Skeletal muscle tissue (tissue), 4 donors: ENCODE data around the gene MAD1L1. TPM values are rescaled to one million over a fixed set of nuclear protein-coding genes. Genes with fewer than 3 reads are reported as not detected.

Source experiments
- H3K27ac ChIP-seq: one replicate; pipeline ENCODE4 v1.7.0; 2013; ENCODE audit warnings: mild to moderate bottlenecking, low read depth, low read length, inconsistent platforms
- H3K27me3 ChIP-seq, 3 donors: one replicate each; pipeline ENCODE4 v1.7.0; 2013; ENCODE audit warnings: low read length in 3 of 3; ENCODE audit not compliant: control insufficient read depth in 3 of 3, insufficient read depth in 3 of 3
- H3K36me3 ChIP-seq, 3 donors: one replicate each; pipeline ENCODE4 v1.7.0; 2013; ENCODE audit warnings: low read length in 3 of 3; ENCODE audit not compliant: control insufficient read depth in 3 of 3, insufficient read depth in 3 of 3
- H3K4me1 ChIP-seq, 3 donors: one replicate each; pipeline ENCODE4 v1.7.0; 2013; ENCODE audit warnings: low read length in 3 of 3, mild to moderate bottlenecking in 3 of 3; ENCODE audit not compliant: control insufficient read depth in 3 of 3, insufficient read depth in 3 of 3
- H3K4me3 ChIP-seq, 3 donors: one replicate each; pipeline ENCODE4 v1.7.0; 2013; ENCODE audit warnings: low read length in 3 of 3
- H3K9ac ChIP-seq, 3 donors: one replicate each; pipeline ENCODE4 v1.7.0; 2013; ENCODE audit warnings: low read length in 3 of 3, mild to moderate bottlenecking in 3 of 3, moderate library complexity in 2 of 3, low read depth in 1 of 3
- H3K9me3 ChIP-seq, 3 donors: one replicate each; pipeline ENCODE4 v1.7.0; 2013; ENCODE audit warnings: low read length in 3 of 3; ENCODE audit not compliant: control insufficient read depth in 3 of 3
- total RNA-seq: library from RNA; depleted of rRNA; stranded (reverse); fragments of >200 nt; gene quantifications from one replicate; pipeline ENCODE4 v1.2.3, GENCODE V29; 2014
- donor health status: Osteomylitis.

Gene MAD1L1
- total RNA-seq, 1 donor from 2014 or later = 42.3 TPM

- H3K27ac ChIP-seq = no peak overlapping the region
- H3K27me3 ChIP-seq = no peaks in the 10 kb centered on the region
- peaks cover 6 to 21% (median 17%) of the 10 kb centered on the region in 3 donors for H3K4me1 ChIP-seq
- H3K4me3 ChIP-seq = no peak overlapping the region
- H3K9ac ChIP-seq = no peak overlapping the region
- H3K9me3 ChIP-seq = no peaks in the 10 kb centered on the region
- H3K36me3 ChIP-seq = peaks cover 0 to 1% (median 0%) of the 10 kb centered on the region in 3 donors
These were observed 285.8 kb downstream of the MAD1L1 start for GRCh38 chr7:1946773-1947450.

DNA sequence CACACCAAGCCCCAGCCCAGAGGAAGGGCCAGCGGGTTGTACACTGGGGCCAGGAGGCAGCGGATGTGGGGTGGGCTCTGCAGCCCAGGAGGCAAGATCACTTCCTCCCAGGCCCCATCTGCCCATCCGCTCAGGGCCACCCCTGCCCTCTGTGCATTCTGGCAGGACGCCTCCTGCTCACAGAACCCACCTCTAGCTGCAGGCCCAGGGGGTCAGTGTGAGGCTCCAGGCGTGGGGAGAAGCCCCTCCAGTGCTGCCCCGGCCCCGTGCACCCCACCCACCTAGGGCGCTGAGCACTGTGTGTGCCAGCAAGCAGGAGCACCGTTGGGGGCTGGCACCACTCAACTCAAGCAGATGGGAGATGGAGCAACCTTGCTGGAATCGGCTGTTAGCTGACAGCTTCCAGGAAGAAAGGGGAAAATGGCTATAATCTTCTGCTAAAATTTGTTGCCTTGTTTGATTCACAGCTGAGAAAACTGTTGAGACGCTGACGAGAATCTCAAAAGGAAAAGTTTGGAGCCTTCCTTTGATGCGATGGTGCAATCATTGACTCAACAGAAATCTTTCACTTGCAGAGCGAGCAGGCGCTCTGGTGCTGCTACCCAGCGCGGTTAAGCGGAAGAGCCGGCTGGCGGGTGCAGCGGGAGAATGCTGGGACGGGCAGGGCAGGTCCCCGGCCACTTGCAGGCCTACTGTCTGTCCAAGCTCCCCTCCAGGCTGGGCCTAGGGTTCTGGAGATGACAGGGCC, 286.5 kb downstream of the MAD1L1 start:
- H3K36me3 ChIP-seq = peaks cover 0 to 1% (median 0%) of the 10 kb centered on the region in 3 donors
- no peaks in the 10 kb centered on the region for H3K9me3 ChIP-seq
- peaks cover 4 to 14% (median 10%) of the 10 kb centered on the region in 3 donors for H3K4me1 ChIP-seq
- no peak overlapping the region for H3K9ac ChIP-seq
- H3K4me3 ChIP-seq = no peak overlapping the region
- no peaks in the 10 kb centered on the region for H3K27me3 ChIP-seq
- no peak overlapping the region for H3K27ac ChIP-seq

- H3K9ac ChIP-seq = no peak overlapping the region
- no peak overlapping the region for H3K27ac ChIP-seq
- H3K27me3 ChIP-seq = no peaks in the 10 kb centered on the region
- H3K9me3 ChIP-seq = no peaks in the 10 kb centered on the region
- H3K36me3 ChIP-seq = peaks cover 0 to 1% (median 0%) of the 10 kb centered on the region in 3 donors
- H3K4me3 ChIP-seq = no peak overlapping the region
- peaks cover 0 to 8% (median 4%) of the 10 kb centered on the region in 3 donors for H3K4me1 ChIP-seq
These were observed 287.2 kb downstream of the MAD1L1 start for GRCh38 chr7:1945558-1945957.

- Histone ChIP-seq H3K4me1 (peaks cover 2 to 9% (median 2%) of the 10 kb centered on the region in 3 donors), H3K27me3 (no peaks in the 10 kb centered on the region), H3K27ac (no peak overlapping the region), H3K36me3 (peaks cover 0 to 1% (median 0%) of the 10 kb centered on the region in 3 donors), H3K9ac (no peak overlapping the region), H3K4me3 (no peak overlapping the region), H3K9me3 (no peaks in the 10 kb centered on the region)
These were observed 288.0 kb downstream of the MAD1L1 start for GRCh38 chr7:1944619-1945210.

- Histone ChIP-seq H3K9ac (no peak overlapping the region), H3K36me3 (peaks cover 0 to 1% (median 0%) of the 10 kb centered on the region in 3 donors), H3K9me3 (no peaks in the 10 kb centered on the region), H3K4me3 (no peak overlapping the region), H3K27me3 (no peaks in the 10 kb centered on the region), H3K27ac (no peak overlapping the region), H3K4me1 (peaks cover 5 to 13% (median 5%) of the 10 kb centered on the region in 3 donors)
These were observed 288.7 kb downstream of the MAD1L1 start for GRCh38 chr7:1943933-1944618.

DNA sequence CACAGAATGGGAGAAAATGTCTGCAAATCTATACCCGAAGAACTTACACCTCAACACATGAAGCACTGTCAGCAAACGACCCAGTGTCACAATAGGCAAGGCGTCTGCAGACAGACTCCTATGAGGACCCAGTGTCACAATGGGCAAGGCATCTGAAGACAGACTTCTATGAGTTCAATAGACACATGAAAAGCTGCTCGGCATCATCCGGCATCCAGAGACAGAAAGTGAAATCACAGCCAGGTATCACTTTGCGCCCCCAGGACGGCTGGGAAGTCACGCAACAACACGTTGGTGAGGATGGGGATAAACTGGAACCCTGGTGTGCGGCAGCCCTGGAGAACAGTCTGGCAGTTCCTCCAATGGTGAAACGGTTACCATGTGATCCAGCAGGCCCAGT, 289.4 kb downstream of the MAD1L1 start:
- no peaks in the 10 kb centered on the region for H3K9me3 ChIP-seq
- H3K4me3 ChIP-seq = no peak overlapping the region
- no peak overlapping the region for H3K27ac ChIP-seq
- H3K36me3 ChIP-seq = peaks cover 0 to 1% (median 0%) of the 10 kb centered on the region in 3 donors
- no peaks in the 10 kb centered on the region for H3K27me3 ChIP-seq
- H3K4me1 ChIP-seq = peaks cover 5 to 13% (median 5%) of the 10 kb centered on the region in 3 donors
- H3K9ac ChIP-seq = no peak overlapping the region

GRCh38 chr7:1942941-1943289, 289.8 kb downstream of the MAD1L1 start:
- H3K36me3 ChIP-seq = peaks cover 0 to 1% (median 0%) of the 10 kb centered on the region in 3 donors
- H3K27me3 ChIP-seq = no peaks in the 10 kb centered on the region
- no peak overlapping the region for H3K27ac ChIP-seq
- H3K9me3 ChIP-seq = no peaks in the 10 kb centered on the region
- peaks cover 5 to 13% (median 8%) of the 10 kb centered on the region in 3 donors for H3K4me1 ChIP-seq
- H3K4me3 ChIP-seq = no peak overlapping the region
- no peak overlapping the region for H3K9ac ChIP-seq

DNA sequence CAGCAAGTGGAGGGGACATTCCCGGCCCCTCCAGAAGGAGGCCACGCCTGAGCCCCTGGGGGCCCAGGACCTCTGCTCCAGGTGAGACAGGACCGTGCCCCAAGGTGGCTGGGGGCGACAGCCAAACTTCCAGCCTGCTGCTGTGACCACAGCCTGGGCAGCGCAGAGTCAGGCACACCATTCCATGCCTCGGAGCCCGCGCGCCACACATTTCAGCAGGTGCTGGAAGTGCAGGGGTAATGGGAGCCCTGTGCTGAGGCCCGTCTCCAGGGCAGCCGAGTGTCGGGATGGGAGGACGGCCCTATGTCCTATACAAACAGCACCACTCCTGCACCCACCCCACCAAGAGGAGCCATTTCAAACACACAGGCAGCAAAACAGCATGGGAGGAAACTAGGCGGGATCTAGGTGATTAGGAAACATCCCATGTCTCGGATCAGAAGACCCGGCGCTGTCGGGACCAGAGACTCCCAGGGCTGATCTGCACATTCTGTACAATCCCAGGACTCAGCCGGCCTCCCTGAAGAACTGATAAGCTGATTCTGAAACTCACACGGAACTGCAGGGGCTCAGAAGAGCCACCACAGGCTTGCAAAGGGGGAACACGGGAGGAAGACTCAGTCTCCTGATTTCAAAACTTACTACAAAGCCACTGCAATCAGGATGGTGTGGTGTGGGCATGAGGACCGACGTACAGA, 290.4 kb downstream of the MAD1L1 start:
- Histone ChIP-seq H3K9ac (no peak overlapping the region), H3K4me1 (peaks cover 5 to 13% (median 8%) of the 10 kb centered on the region in 3 donors), H3K36me3 (peaks cover 0 to 1% (median 0%) of the 10 kb centered on the region in 3 donors), H3K4me3 (no peak overlapping the region), H3K9me3 (no peaks in the 10 kb centered on the region), H3K27ac (no peak overlapping the region), H3K27me3 (no peaks in the 10 kb centered on the region)

DNA sequence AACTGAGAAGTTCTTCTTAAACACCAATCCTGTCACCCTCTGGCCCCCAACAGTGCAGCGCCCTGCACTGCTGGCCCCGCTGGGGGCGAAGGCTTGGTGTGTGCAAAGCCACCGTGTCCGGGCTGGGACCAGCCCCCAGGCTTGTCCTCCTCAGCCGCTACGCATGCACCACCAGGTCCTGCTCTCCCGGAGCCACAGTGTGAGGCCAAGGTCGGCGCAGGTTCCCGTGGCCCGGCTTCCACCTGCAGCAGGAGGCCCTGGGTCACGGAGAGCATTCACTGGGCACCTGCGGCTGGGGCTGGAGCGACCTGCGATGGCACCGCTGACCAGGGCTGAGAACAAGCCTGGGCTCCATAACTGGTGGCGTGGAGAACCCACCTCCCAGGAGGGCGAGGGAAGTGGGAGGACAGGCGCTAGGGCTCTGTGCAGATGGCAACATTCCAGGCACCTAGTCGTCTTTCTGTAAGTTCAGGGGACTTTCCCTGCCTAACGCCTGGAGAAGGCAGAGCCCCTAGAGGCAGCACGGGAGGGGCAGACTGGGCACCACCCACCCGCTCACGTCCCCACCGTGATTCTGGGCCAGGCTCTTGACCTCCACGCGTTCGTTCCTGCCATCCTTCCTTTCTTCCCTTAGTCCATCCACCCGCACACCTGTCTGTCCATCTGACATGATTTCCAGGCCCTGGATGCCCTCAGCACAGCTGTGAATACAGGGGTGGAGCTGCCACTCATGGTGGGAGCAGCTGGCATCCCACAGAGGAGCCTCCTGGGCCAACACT, 291.1 kb downstream of the MAD1L1 start:
- Histone ChIP-seq H3K4me3 (no peak overlapping the region), H3K9ac (no peak overlapping the region), H3K36me3 (no peaks in the 10 kb centered on the region), H3K9me3 (no peaks in the 10 kb centered on the region), H3K4me1 (peaks cover 5 to 13% (median 8%) of the 10 kb centered on the region in 3 donors), H3K27me3 (no peaks in the 10 kb centered on the region), H3K27ac (no peak overlapping the region)
